HepG2 (cell line): ENCODE measurements around the gene RHOBTB3.
"Not testable (repeated sequence)": the region's sequence is repeated elsewhere in the genome, so short reads cannot be mapped to it uniquely, and the experiment has no call there.

ENCODE experiments used
- ESRRA ChIP-seq: sonication (generic); formaldehyde crosslinking; IDR thresholded peaks from 2 replicates; pipeline ENCODE4 v1.5.1; 2020; ENCODE audit warnings: mild to moderate bottlenecking, low read depth, missing genetic modification reagents
- ZBTB7B ChIP-seq: sonication (generic); formaldehyde crosslinking; IDR thresholded peaks from 2 replicates; pipeline ENCODE4 v1.4.0; 2020; ENCODE audit warnings: missing genetic modification reagents
- TF ChIP-seq, protein P1 (sequence below): sonication (generic); formaldehyde crosslinking; IDR thresholded peaks from 2 replicates; pipeline ENCODE4 v1.5.0; 2020; ENCODE audit warnings: mild to moderate bottlenecking, missing genetic modification reagents, moderate library complexity

DNA sequence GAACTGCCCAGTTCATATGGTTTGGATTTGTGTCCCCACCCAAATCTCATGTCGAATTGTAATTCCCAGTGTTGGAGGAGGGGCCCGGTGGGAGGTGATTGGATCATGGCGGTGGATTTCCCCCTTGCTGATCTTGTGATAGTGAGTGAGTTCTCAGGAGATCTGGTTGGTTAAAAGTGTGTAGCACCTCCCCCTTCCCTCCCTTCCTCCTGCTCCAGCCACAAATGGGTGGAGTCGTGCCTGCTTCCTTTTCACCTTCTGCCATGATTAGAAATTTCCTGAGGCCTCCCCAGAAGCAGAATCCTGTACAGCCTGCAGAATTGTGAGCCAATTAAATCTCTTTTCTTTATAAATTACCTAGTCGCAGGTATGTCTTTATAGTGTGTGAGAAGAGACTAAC lies 24.9 kb upstream of the RHOBTB3 start:
- TF ChIP-seq, protein P1, sequence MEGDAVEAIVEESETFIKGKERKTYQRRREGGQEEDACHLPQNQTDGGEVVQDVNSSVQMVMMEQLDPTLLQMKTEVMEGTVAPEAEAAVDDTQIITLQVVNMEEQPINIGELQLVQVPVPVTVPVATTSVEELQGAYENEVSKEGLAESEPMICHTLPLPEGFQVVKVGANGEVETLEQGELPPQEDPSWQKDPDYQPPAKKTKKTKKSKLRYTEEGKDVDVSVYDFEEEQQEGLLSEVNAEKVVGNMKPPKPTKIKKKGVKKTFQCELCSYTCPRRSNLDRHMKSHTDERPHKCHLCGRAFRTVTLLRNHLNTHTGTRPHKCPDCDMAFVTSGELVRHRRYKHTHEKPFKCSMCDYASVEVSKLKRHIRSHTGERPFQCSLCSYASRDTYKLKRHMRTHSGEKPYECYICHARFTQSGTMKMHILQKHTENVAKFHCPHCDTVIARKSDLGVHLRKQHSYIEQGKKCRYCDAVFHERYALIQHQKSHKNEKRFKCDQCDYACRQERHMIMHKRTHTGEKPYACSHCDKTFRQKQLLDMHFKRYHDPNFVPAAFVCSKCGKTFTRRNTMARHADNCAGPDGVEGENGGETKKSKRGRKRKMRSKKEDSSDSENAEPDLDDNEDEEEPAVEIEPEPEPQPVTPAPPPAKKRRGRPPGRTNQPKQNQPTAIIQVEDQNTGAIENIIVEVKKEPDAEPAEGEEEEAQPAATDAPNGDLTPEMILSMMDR (CRISPR knock-in tag), result not testable (repeated sequence)
- not testable (repeated sequence) for TF ChIP-seq ESRRA, ZBTB7B (CRISPR knock-in tag)
